Keratinocyte (primary cell): ENCODE data around the gene LAMB4. TPM values are rescaled to one million over a fixed set of nuclear protein-coding genes. Genes with fewer than 3 reads are reported as not detected.

Experiments used
- DNase-seq: peaks from one replicate; pipeline ENCODE4 v3.0.0-alpha.2; 2011; ENCODE audit warnings: low read depth, missing footprints, low spot score
- FAIRE-seq: peaks from 2 replicates; lab custom pipeline; 2011; peaks lifted over from hg19 to GRCh38; lab: Jason Lieb, UNC
- H2AFZ ChIP-seq: 2 replicates; pipeline ENCODE4 v1.6.0; 2012; ENCODE audit warnings: low read length, control low read depth, inconsistent platforms; ENCODE audit not compliant: control insufficient read depth
- H3K27ac ChIP-seq: 2 replicates; pipeline ENCODE4 v1.5.1; 2011; ENCODE audit warnings: low read length; ENCODE audit not compliant: control insufficient read depth, insufficient read depth
- H3K27me3 ChIP-seq: 3 replicates; pipeline ENCODE4 v1.6.0; 2011; ENCODE audit warnings: low read length; ENCODE audit not compliant: control insufficient read depth, insufficient read depth; ENCODE audit errors: extremely low read depth
- H3K36me3 ChIP-seq, 2 experiments: 2 replicates in 1 of 2; 3 replicates in 1 of 2; pipeline ENCODE4 v1.5.1; 2011; ENCODE audit warnings: low read length in 2 of 2, mild to moderate bottlenecking in 1 of 2; ENCODE audit not compliant: control insufficient read depth in 2 of 2, insufficient read depth in 2 of 2; ENCODE audit errors: extremely low read depth in 1 of 2
- H3K4me1 ChIP-seq: 3 replicates; pipeline ENCODE4 v1.5.1; 2011; ENCODE audit warnings: low read length; ENCODE audit not compliant: control insufficient read depth, insufficient read depth; ENCODE audit errors: extremely low read depth
- H3K4me2 ChIP-seq: 3 replicates; pipeline ENCODE4 v1.6.0; 2011; ENCODE audit warnings: low read depth, low read length; ENCODE audit not compliant: control insufficient read depth, insufficient read depth; ENCODE audit errors: extremely low read depth
- H3K4me3 ChIP-seq, 3 experiments: fragments of 200-600 bp in 1 of 3; sonication (generic) in 1 of 3; 2 replicates in 2 of 3; 3 replicates in 1 of 3; pipeline ENCODE4 v1.5.1; 2011 to 2016; ENCODE audit warnings: low read length in 3 of 3, mild to moderate bottlenecking in 3 of 3, control low read depth in 2 of 3, inconsistent platforms in 1 of 3, low read depth in 1 of 3, mixed read lengths in 1 of 3, mixed run types in 1 of 3, moderate library complexity in 1 of 3; ENCODE audit not compliant: control insufficient read depth in 2 of 3, insufficient read depth in 2 of 3; ENCODE audit errors: extremely low read depth in 1 of 3
- H3K79me2 ChIP-seq: 2 replicates; pipeline ENCODE4 v1.6.0; 2012; ENCODE audit warnings: low read length; ENCODE audit not compliant: control insufficient read depth, insufficient read depth
- H3K9ac ChIP-seq: 3 replicates; pipeline ENCODE4 v1.6.0; 2011; ENCODE audit warnings: low read length; ENCODE audit not compliant: control insufficient read depth, insufficient read depth; ENCODE audit errors: extremely low read depth
- H3K9me1 ChIP-seq: 3 replicates; pipeline ENCODE4 v1.6.0; 2011; ENCODE audit warnings: low read length; ENCODE audit not compliant: control insufficient read depth, insufficient read depth; ENCODE audit errors: extremely low read depth
- H3K9me3 ChIP-seq: 2 replicates; pipeline ENCODE4 v1.5.1; 2012; ENCODE audit warnings: low read depth, low read length; ENCODE audit not compliant: control insufficient read depth
- H4K20me1 ChIP-seq: 3 replicates; pipeline ENCODE4 v1.6.0; 2011; ENCODE audit warnings: low read length; ENCODE audit not compliant: control insufficient read depth, insufficient read depth; ENCODE audit errors: extremely low read depth
- CTCF ChIP-seq, 3 experiments: IDR thresholded peaks in 1 of 3; conservative IDR thresholded peaks in 1 of 3; optimal IDR thresholded peaks in 1 of 3; 2 replicates in 2 of 3; 3 replicates in 1 of 3; pipeline versions ENCODE3 to v1.5.1; 2011; ENCODE audit warnings: low read length in 3 of 3, mild to moderate bottlenecking in 3 of 3, moderate library complexity in 2 of 3, control low read depth in 1 of 3, inconsistent platforms in 1 of 3; ENCODE audit not compliant: insufficient read depth in 2 of 3; ENCODE audit errors: extremely low read depth in 1 of 3
- EZH2 ChIP-seq: IDR thresholded peaks from one replicate; pipeline ENCODE4 v1.6.1; 2012; ENCODE audit warnings: inconsistent platforms, mild to moderate bottlenecking, low read length, moderate library complexity
- dilution Hi-C: fragments of 300-500 bp; cut with MboI; formaldehyde crosslinking; loops from one replicate; pipeline ENCODE4 v1.7.0; 2020; ENCODE audit warnings: low sequenced_read_pairs; ENCODE audit not compliant: extremely low pct_ligation_motif_present
- polyA plus RNA-seq, 5 experiments: library from polyadenylated mRNA; depleted of rRNA in 3 of 5; stranded (reverse) in 3 of 5; stranded (forward) in 1 of 5; unstranded in 1 of 5; fragments of >200 nt; gene quantifications; 1 replicate in 1 of 5; 2 replicates in 3 of 5; 3 replicates in 1 of 5; pipeline versions ENCODE4 v1.2.1 to v1.2.3, GENCODE V29; 2011 to 2012; ENCODE audit warnings: missing spikeins in 2 of 5, low read depth in 1 of 5, low replicate concordance in 1 of 5

Gene LAMB4
- polyA plus RNA-seq, 1 donor (not counting 4 experiments of a cell fraction or from before 2014, with no cell fraction given): 3.7 TPM

- peaks cover 10% of the 10 kb centered on the region for H3K79me2 ChIP-seq
- no peak for DNase-seq
- H3K36me3 ChIP-seq: no peaks in the 10 kb centered on the region
- H4K20me1 ChIP-seq: no peaks in the 10 kb centered on the region
- dilution Hi-C loops: no loop called here
- no peak overlapping the region for H3K4me2 ChIP-seq
- H3K4me1 ChIP-seq: peaks cover 19% of the 10 kb centered on the region
- no peak overlapping the region for H3K27ac ChIP-seq
- no peaks in the 10 kb centered on the region for H3K9me1 ChIP-seq
- no peak for FAIRE-seq
- no peak overlapping the region for H2AFZ ChIP-seq
- no peak overlapping the region for H3K4me3 ChIP-seq
- H3K27me3 ChIP-seq: no peaks in the 10 kb centered on the region
- no peak for TF ChIP-seq CTCF (optimal IDR thresholded peaks at IDR 0.05 in 1 of 3, IDR thresholded peaks at IDR 0.05 in 1 of 3, conservative IDR thresholded peaks at IDR 0.05 in 1 of 3; ENCODE audit: extremely low read depth in 1 of 3, insufficient read depth in 2 of 3, low read length in 3 of 3)
- no peak for TF ChIP-seq EZH2
- no peaks in the 10 kb centered on the region for H3K9me3 ChIP-seq
- H3K9ac ChIP-seq: no peak overlapping the region
Observed at GRCh38 chr7:108004220-108005142, 125.7 kb downstream of the LAMB4 start.

GRCh38 chr7:108003599-108003935, 126.6 kb downstream of the LAMB4 start:
- Histone ChIP-seq H3K9ac (peak overlapping the region; percentile 77), H3K9me1 (no peaks in the 10 kb centered on the region), H3K36me3 (no peaks in the 10 kb centered on the region), H3K4me2 (peak overlapping the region; percentile 85), H3K4me1 (peaks cover 29% of the 10 kb centered on the region), H3K27ac (no peak overlapping the region), H2AFZ (peak overlapping the region; percentile 67), H3K4me3 (peak overlapping the region; percentile 67 to 85 (median 77)), H3K79me2 (peaks cover 10% of the 10 kb centered on the region), H3K27me3 (no peaks in the 10 kb centered on the region), H4K20me1 (no peaks in the 10 kb centered on the region), H3K9me3 (no peaks in the 10 kb centered on the region)
- TF ChIP-seq CTCF (optimal IDR thresholded peaks at IDR 0.05 in 1 of 3, IDR thresholded peaks at IDR 0.05 in 1 of 3, conservative IDR thresholded peaks at IDR 0.05 in 1 of 3; ENCODE audit: extremely low read depth in 1 of 3, insufficient read depth in 2 of 3, low read length in 3 of 3) (no peak), EZH2 (peak; percentile 27)
- dilution Hi-C loops: no loop called here
- FAIRE-seq: no peak
- no peak for DNase-seq
